Measurements from ENCODE around the gene CGB7.
A peak's percentile ranks its signal among the peaks of the same experiment; 100 is the strongest.
"Not testable (repeated sequence)": the region's sequence is repeated elsewhere in the genome, so short reads cannot be mapped to it uniquely, and the experiment has no call there.

CGB7 gene

DNA sequence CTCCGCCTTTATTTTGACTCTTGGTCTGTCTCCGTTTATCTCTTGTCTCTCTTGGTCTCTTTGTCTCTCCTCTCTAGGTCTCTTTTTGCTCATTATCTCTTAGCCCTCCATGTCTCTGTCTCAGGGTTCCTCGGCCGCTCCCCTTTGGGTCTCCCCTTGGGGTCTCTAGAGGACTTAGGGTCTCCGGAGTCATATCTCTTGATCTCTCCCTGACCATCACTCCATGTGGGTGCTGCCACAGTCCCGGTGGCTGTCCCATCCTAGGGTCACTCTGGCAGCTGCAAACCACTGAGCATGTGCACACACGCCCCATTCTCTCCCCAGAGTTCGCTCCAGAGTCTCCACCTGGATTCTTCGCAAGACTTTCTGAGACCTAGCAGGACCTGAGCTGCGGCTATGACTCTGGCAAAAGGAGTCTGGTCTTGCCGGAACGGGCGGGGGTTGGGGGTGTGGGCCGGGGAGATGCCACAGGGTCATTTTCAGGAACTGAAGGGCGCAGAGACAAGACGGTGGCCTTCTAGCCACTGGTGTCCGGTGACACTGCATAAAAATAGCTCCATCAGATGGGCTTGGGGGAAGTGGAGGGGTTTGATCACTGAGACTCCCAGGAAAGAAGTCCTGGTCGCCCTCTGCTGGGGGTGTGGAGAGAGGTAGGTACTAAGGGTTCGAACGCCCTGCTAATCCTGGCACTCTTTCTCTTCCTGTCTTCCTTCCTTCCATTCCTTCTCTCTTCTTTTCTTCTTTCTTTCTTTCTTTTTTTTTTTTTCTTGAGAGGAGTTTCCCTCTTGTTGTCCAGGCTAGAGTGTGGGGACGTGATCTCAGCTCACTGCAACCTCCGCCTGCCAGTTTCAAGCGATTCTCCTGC lies 16.2 kb upstream of the CGB7 start:
- no peak for DNase-seq (ENCODE audit: low read depth in 2 of 3, low spot score in 1 of 3)

DNA sequence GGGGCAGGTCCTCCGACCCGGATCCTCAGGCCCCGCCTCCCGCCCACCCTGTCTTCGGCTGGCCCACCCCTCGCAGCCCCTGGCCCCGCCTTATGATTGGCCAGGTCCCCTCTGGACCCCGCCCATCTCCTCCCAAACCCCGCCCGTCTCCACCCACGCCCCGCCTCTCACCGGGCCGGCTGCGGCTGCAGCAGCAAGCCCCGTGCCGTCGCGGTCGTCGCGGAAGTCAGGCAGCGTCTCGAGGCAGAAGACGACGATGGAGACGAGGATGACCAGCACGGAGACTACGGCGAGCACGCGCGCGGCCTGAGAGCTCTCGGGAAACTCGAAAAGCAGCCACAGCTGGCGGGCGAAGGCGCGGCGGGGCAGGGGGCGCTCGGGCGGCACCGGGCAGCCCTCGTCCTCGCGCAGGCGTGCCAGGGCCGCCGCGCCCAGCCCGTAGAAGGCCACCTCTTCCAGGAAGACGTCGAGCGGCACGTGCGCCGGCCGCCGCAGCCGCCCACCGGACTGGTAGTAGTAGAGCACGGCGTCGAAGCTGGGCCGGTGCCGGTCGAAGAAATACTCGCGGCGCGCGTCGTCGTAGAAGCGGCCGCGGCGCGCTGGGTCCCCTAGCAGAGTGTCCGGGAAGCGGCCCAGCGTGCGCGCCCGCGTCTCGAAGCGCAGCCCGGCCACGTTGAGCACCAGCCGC lies 14.5 kb upstream of the CGB7 start:
- DNase-seq (ENCODE audit: low read depth in 2 of 3, low spot score in 1 of 3) = no peak

GRCh38 chr19:49070416-49070815 lies 12.9 kb upstream of the CGB7 start:
- no peak for DNase-seq (ENCODE audit: low read depth in 2 of 3, low spot score in 1 of 3)

GRCh38 chr19:49069026-49069425 lies 11.5 kb upstream of the CGB7 start:
- DNase-seq (ENCODE audit: low read depth in 2 of 3, low spot score in 1 of 3) = no peak

DNA sequence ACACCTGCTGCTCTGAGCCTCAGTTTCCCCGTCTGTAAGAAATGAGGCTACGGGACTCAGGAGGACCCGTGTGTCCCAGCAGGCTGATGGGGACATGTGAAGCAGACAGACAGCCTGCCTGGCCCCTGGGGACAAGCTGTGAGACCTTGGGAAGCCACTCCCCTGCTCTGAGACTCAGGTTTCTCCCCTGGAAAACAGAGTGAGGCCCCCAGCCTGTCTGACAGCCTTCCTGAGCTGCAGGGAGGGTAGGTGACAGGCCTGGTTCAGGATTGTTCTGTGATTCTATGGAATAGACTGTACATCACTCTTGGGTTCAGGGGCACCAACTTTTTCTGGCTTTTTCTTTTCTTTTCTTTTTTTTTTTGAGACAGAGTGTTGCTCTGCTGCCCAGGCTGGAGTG lies 10.0 kb upstream of the CGB7 start:
- no peak for DNase-seq (ENCODE audit: low read depth in 2 of 3, low spot score in 1 of 3)

- no peak for DNase-seq (ENCODE audit: low read depth in 2 of 3, low spot score in 1 of 3)
Measured at GRCh38 chr19:49065905-49066512, 8.5 kb upstream of the CGB7 start.

DNA sequence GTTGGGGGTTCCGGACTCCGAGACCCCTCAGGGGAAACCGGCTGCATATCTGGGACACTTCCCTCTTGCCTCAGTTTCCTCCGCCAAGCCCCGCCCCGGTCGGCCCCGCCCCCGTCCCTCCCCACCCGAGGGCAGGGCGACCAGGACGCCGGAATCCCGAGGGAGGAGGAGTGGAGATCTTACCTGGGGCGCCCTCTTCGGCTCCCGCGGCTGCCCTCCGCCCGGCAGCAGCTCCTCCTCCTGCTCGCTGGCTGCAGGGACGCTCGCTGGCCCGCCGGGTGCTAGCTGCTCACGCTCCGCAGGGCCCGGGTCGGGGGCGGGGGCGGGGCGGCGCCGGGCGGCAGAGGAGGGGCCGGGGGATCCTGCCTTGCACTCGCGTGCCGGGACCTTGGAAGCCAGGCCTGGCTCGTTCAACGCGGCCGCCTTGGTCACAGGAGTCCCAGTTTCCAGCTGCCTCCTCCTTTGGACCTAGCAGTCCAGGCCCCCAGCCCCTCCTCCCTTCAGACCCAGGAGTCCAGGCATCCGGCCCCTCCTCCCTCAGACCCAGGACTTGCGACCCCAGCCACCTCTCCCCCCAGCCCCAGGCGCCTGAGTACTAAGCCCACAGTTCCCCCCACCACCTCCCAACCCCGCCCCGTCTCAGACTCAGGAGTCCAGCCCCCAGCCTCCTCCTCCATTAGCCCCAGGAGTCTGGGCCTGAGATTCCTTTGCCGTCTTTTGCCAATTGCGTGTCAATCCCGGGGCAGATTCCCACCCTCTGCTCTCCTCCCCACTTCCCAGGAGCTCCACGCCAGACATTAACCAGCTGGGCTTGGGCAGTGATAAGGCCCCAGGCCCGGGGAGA lies 7.4 kb upstream of the CGB7 start, which contains the start of gene NTF4:
Gene NTF4, minus strand, starts transcription at position 51 of the 844 bp plus-strand sequence. CDS start 2,821 bp downstream, outside the sequence.
- no peak for DNase-seq (ENCODE audit: low read depth in 2 of 3, low spot score in 1 of 3)

DNA sequence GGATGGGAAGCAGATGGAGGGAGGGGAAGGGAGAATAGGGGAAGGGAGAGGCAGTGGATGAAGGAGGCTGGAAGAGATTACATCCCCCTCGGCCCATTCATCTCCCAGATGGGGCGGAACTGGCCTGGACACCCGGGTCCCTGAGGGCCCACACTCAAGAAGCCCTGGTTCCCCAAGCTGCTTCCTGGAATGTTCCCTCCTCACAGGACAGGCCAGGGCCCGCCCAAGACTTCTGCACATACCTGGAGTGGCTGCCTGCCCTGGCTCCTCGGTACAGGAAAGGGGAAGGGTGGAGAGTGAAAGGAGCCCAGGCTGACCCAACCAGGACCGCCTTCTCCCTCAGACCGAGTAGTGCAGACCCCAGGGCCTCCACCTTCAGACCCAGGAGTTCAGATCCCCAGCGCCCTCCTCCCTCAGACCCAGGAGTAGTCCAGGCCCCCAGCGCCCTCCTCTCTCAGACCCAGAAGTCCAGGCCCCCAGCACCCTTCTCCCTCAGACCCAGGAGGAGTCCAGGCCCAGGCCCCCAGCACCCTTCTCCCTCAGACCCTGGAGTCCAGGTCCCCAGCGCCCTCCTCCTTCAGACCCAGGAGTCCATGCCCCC lies 6.6 kb upstream of the CGB7 start:
- no peak for DNase-seq (ENCODE audit: low read depth in 2 of 3, low spot score in 1 of 3)

DNA sequence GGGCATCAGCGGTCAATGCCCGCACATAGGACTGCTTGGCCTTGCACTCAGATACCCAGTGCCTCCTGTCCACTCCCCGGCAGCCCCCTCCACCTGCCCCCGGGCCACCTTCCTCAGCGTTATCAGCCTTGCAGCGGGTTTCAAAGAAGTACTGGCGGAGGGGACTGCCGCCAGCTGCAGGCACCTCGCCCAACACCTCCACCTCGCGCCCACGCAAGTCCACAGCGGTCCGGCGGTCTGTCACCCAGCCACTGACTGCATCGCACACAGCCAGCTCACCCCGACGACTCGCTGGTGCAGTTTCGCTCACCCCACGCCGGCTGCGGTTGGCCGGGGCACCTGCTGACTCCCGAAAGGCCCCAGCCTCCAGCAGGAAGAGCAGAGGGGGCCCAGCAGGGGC lies 3.9 kb upstream of the CGB7 start:
- no peak for DNase-seq (ENCODE audit: low read depth in 2 of 3, low spot score in 1 of 3)

DNA sequence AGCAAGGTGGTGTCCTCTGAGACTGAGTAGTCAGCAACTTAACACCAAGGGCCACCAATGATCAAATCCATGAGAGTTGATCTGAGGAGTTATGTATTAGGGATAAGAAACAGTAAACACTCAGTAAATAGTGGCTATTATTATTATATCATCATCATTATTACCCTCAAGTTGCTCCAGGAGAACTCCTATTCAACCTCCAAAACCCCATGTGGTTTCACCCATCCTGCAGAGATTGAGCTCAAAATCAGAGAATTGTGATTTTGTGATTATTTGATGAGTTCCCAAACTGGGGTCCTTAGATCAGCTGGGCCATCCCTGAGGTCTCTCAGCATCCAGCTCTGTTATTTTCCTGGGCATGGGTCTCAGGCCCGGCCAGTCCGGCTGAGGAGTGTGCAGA lies 3.5 kb upstream of the CGB7 start:
- no peak for DNase-seq (ENCODE audit: low read depth in 2 of 3, low spot score in 1 of 3)

DNA sequence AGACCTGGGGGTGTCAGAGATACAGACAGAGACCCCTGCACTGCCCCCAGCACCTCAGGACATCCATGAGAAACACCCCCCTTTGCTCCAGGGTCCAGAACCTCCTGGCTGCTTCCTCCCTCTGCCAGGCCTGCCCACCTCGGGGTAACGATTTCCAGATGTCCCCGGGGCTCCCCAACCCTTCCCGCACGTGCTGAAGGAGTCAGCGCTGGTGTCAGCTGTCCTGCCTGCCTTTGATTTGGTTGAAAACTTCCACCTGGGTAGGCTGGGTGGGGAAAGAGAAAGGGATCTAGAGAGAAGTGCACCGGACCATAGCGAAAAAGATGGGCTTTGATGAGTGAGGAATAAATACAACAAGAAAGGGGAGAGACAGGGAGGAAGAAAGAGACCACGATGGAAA lies 1.5 kb upstream of the CGB7 start:
- DNase-seq (ENCODE audit: low read depth in 2 of 3, low spot score in 1 of 3) = no peak

DNA sequence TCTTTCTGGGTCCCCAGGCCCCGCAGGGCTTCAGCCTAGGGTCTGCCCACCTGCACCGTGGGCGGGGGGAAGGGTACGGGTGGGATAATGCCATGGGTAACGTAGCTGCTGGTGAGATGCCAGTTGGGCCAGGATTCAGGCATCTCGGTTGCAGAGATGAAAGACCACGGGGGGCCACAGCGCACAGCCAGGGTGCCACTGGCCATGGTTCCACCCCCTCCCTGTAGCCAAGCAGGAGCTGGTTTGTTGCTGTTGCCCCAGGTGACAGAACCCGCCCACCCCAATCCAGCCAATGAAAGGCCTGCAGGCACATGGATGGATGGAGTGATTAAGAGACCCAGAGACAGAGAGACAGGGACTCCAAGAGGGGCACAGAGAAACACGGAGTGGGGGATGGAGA lies 1.0 kb upstream of the CGB7 start:
- peak in 2 of 3 donors; percentile 24 to 31 for DNase-seq (ENCODE audit: low read depth in 2 of 3, low spot score in 1 of 3)

GRCh38 chr19:49056902-49057596 lies 500 bp downstream of the CGB7 start:
- not testable (repeated sequence) for DNase-seq (ENCODE audit: low read depth in 2 of 3, low spot score in 1 of 3)

DNA sequence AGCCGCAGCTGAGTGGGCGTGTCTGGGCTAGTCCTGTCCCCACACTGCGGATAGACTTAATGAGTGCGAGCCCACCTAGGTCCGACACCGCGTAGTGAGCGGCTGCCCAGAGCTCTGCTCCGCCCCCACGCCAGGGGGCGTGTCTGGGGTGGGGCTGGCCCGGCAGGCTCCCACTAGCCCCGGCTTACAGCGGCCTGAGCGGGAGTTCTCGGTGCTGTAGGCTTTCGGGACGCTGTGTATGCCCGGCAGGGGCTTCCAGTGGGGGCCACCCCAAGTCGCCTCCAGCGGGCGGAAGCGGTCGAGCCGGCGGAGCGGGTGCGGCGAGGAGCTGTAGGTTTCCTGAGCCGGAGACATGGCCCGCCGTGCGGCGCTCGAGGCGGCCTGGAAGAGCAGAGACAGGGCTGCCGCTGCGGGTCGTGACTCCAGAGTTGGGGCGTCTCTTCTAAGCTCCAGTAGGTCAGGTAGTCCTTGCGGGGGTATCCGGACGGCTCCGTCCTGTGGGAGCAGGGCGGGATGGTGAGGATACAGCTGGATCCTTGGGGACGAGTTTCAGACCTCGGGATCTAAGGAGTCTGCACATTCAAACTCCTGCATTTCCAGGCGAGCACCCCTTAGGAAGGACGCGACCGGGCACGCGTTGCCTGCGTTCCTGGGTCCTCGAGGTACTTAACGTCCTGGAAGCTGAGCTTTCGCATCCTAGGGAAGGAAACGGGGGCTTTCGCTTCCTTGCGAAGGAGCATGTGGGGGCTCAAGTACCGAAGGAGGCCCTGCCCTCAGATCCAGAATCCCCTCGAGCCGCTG lies 1.2 kb downstream of the CGB7 start:
- peak in 2 of 3 donors; percentile 35 to 45 for DNase-seq (ENCODE audit: low read depth in 2 of 3, low spot score in 1 of 3)

- DNase-seq (ENCODE audit: low read depth in 2 of 3, low spot score in 1 of 3) = not testable (repeated sequence)
Measured at GRCh38 chr19:49050376-49051033, 7.0 kb downstream of the CGB7 start.

DNA sequence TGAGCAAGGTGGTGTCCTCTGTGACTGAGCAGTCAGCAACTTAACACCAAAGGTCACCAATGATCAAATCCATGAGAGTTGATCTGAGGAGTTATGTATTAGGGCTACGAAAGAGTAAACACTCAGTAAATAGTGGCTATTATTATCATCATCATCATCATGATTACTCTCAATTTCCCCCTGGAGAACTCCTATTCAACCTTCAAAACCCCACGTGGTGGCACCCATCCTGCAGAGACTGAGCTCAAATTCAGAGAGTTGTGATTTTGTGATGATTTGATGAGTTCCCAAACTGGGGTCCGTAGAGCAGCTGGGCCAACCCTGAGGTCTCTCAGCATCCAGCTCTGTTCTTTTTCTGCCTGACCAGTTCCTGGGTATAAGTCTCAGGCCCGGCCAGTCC lies 7.7 kb downstream of the CGB7 start:
- not testable (repeated sequence) for DNase-seq (ENCODE audit: low read depth in 2 of 3, low spot score in 1 of 3)

- DNase-seq (ENCODE audit: low read depth in 2 of 3, low spot score in 1 of 3) = not testable (repeated sequence)
Measured at GRCh38 chr19:49049011-49049410, 8.5 kb downstream of the CGB7 start, which contains the start of gene CGB8. Gene CGB8 (minus strand): TSS chr19:49049111. CDS start chr19:49048739, 372 bp downstream.

DNA sequence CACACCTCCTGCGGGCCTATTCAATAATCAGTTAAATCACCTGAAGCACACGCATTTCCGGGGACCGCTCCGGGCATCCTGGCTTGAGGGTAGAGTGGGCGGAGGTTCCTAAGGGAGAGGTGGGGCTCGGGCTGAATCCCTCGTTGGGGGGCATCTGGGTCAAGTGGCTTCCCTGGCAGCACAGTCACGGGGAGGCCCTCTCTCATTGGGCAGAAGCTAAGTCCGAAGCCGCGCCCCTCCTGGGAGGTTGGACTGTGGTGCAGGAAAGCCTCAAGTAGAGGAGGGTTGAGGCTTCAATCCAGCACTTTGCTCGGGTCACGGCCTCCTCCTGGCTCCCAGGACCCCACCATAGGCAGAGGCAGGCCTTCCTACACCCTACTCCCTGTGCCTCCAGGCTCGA lies 14.0 kb downstream of the CGB7 start, which contains the start of gene CGB5:
Gene CGB5, plus strand, starts transcription at position 301 of the 400 bp plus-strand sequence. CDS start 362 bp downstream, outside the sequence.
- DNase-seq (ENCODE audit: low read depth in 2 of 3, low spot score in 1 of 3) = not testable (repeated sequence)

Data from stimulated activated CD4-positive, alpha-beta T cell treated with anti-CD3 and anti-CD28 coated beads, Interleukin-12 subunit alpha, Interleukin-12 subunit beta, amount 100 ng/mL, for 48 hours (primary cell).